GM19023 (cell line): Measurements from ENCODE around the gene ATP8B1.

Experiments
- ATAC-seq: cut with Tn5 transposase; IDR thresholded peaks from one replicate; pipeline ENCODE4 v1.9.1; 2021; ENCODE audit warnings: mild to moderate bottlenecking, moderate library complexity; ENCODE audit not compliant: unreplicated experiment

ATP8B1 gene

GRCh38 chr18:57794951-57795728, 8.0 kb downstream of the ATP8B1 start:
- no peak for ATAC-seq

GRCh38 chr18:57793302-57793986, 9.7 kb downstream of the ATP8B1 start:
- no peak for ATAC-seq

- no peak for ATAC-seq
Observed at GRCh38 chr18:57792631-57793301, 10.3 kb downstream of the ATP8B1 start.

DNA sequence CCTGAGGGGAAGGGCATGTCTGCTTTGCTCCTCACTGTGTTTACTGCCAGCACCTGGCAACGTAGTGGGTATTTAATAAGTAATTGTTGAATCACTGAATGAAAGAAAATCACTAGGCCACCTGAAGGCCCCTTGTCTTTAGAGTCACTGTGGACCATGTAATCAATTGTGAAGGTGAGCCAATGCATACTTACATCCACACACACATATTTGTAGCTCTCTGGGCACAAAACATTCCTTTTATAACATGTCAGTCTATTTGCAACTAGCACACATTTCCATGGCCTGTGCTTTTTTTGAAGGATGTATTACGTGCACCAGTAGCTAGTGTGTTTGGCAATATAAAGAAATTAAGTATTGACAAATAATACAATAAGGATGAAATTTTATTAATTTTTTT, 11.2 kb downstream of the ATP8B1 start:
- ATAC-seq: no peak

- no peak for ATAC-seq
Observed at GRCh38 chr18:57791192-57791591, 11.9 kb downstream of the ATP8B1 start.

DNA sequence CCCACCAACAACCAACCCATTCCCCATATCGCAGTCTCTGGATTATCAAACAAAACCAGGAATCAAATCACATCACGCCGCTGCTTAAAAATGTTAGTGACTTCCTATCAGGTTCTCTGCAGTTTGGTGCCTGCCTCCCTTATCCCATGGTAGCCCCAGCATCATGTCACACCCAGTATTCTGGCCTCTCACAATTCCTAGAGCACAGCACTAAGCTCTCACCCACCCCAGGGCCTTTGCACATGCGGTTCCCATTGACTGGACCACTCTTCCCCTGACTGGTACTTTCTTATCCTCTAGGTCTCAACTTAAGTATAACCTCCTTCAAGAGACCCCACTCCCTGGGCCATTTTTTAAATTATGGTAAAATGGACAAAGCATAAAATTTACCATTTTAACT, 12.8 kb downstream of the ATP8B1 start:
- ATAC-seq: no peak

DNA sequence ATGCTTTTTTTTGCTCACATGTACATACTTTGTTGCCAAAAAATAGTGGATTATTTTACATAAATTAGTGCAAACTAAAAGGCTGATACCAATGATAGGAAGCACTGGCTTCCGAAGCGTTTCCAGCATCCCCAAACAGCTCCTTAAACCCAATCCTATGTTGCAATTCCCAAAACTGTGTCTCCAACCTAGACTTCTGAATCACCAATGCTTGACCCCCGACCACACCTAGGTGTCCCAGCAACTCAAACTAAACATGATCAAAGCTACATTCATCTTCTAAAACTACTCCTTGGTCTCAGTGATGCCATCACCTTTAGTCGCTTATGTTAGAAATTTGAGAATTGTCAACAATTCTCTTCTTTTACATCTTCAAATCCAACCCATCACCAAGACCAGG, 13.4 kb downstream of the ATP8B1 start:
- ATAC-seq: no peak

GRCh38 chr18:57789090-57789489, 14.0 kb downstream of the ATP8B1 start:
- ATAC-seq: no peak

GRCh38 chr18:57787068-57787685, 15.9 kb downstream of the ATP8B1 start:
- ATAC-seq: no peak

GRCh38 chr18:57785751-57786437, 17.2 kb downstream of the ATP8B1 start:
- no peak for ATAC-seq

DNA sequence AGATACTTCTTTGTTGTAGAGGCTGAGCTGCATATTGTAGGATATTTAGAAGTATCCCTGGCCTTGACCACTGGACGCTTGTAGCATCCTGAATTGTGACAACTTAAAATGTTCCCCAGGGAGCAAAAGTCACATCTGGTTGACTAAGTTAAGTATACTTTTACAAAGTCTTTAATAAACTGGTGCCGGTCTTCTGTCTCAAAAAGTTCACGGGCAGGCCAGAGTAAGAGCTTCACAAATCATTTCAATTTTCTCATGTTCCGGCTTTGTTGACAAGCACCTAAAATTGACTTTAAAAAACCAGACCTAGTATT, 18.4 kb downstream of the ATP8B1 start:
- ATAC-seq: no peak

- no peak for ATAC-seq
Observed at GRCh38 chr18:57784034-57784800, 18.9 kb downstream of the ATP8B1 start.

- ATAC-seq: no peak
Observed at GRCh38 chr18:57782049-57782448, 21.1 kb downstream of the ATP8B1 start.

- ATAC-seq: no peak
Observed at GRCh38 chr18:57780706-57781347, 22.3 kb downstream of the ATP8B1 start.

- ATAC-seq: no peak
Observed at GRCh38 chr18:57780318-57780705, 22.8 kb downstream of the ATP8B1 start.

GRCh38 chr18:57776767-57777166, 26.3 kb downstream of the ATP8B1 start:
- no peak for ATAC-seq

DNA sequence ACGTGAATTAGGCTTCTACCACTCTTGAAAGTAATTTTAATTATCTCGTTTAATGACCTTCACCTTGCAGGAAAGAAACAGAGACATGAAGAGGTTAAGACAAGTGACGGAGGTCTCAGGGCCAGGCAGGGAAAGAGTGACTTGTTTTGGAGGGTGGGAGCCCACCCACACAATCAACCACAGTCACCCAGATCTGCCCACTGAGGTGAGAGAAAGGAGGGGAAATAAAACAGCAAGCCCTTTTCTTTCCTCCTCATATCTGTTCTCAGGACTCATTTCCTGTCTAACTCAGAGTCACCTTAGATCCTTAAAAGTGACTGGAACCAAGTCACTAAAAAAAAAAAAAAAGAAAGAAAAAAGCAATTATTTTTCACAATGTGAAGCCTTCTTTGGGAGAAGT, 26.8 kb downstream of the ATP8B1 start:
- no peak for ATAC-seq

DNA sequence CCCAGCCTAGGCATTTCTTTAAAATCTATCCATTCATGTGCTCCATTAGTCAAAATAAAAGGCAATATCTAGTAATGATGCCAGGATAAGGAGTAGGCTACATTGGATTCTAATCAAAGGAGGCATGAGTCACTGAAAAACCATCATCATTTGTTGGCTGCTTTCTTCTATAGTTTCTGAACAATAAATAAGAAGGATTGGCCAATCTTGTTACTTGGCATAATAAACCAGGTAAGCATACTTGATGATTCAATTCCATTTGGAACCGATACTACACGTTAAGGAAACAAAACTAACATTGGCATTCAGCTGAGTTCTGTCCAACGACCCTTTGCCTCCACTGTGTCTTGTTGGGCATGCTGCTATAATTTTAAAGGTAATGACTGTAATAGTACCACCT, 27.2 kb downstream of the ATP8B1 start:
- no peak for ATAC-seq

- ATAC-seq: no peak
Observed at GRCh38 chr18:57772387-57772799, 30.7 kb downstream of the ATP8B1 start.

DNA sequence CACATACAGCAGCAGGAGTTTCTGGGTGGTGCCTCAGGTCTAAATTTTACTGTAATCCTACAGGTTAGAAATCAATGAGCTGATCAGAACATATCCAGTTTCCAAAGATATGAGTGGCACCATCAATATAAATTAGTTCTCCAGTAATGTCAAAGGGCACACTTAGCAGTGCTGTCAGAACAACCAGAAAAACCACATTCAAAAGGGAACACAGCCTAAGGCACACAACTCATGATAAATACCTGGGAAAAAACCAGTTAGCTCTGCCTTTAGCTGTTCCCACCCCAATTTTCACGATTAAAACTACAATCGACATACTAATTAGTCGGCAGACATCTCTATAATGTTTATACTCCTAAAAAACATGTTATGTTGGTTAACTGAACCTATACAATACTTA, 31.5 kb downstream of the ATP8B1 start:
- no peak for ATAC-seq
